Activated naive CD4-positive, alpha-beta T cell treated with anti-CD3 and anti-CD28 coated beads, Interleukin-2, amount 50 U/mL, for 16 hours (primary cell): ENCODE measurements around the gene DDX54.

ENCODE experiments used
- DNase-seq: peaks from one replicate; pipeline ENCODE4 v3.0.0-alpha.2; 2020

DDX54 gene

GRCh38 chr12:113186033-113186365 is 721 bp upstream of the DDX54 start:
- no peak for DNase-seq

GRCh38 chr12:113184900-113185179 is 438 bp downstream of the DDX54 start:
- peak; percentile 89 for DNase-seq

GRCh38 chr12:113184098-113184899 is 979 bp downstream of the DDX54 start:
- DNase-seq, result no peak

GRCh38 chr12:113183030-113183589 is 2.2 kb downstream of the DDX54 start:
- DNase-seq, result no peak

- no peak for DNase-seq
Observed at GRCh38 chr12:113181975-113182374, 3.3 kb downstream of the DDX54 start.

- no peak for DNase-seq
Observed at GRCh38 chr12:113180333-113180732, 4.9 kb downstream of the DDX54 start.

GRCh38 chr12:113179023-113179422 is 6.3 kb downstream of the DDX54 start:
- DNase-seq, result no peak

- DNase-seq, result peak; percentile 79
Observed at GRCh38 chr12:113174461-113175384, 10.6 kb downstream of the DDX54 start.

- DNase-seq, result no peak
Observed at GRCh38 chr12:113173081-113173698, 12.1 kb downstream of the DDX54 start.

GRCh38 chr12:113172185-113172584 is 13.1 kb downstream of the DDX54 start:
- DNase-seq, result no peak

GRCh38 chr12:113171543-113171942 is 13.7 kb downstream of the DDX54 start:
- DNase-seq, result no peak

GRCh38 chr12:113170926-113171325 is 14.4 kb downstream of the DDX54 start:
- no peak for DNase-seq

- DNase-seq, result no peak
Observed at GRCh38 chr12:113170457-113170856, 14.8 kb downstream of the DDX54 start.

- DNase-seq, result no peak
Observed at GRCh38 chr12:113169697-113170096, 15.6 kb downstream of the DDX54 start.

- no peak for DNase-seq
Observed at GRCh38 chr12:113167868-113168267, 17.4 kb downstream of the DDX54 start.

- DNase-seq, result no peak
Observed at GRCh38 chr12:113165521-113166450, 19.5 kb downstream of the DDX54 start.

- no peak for DNase-seq
Observed at GRCh38 chr12:113164014-113164413, 21.3 kb downstream of the DDX54 start.

GRCh38 chr12:113163030-113163360 is 22.3 kb downstream of the DDX54 start:
- no peak for DNase-seq

GRCh38 chr12:113162102-113163029 is 22.9 kb downstream of the DDX54 start:
- no peak for DNase-seq

- DNase-seq, result no peak
Observed at GRCh38 chr12:113161415-113162016, 23.8 kb downstream of the DDX54 start.

- no peak for DNase-seq
Observed at GRCh38 chr12:113159937-113160336, 25.3 kb downstream of the DDX54 start.
